ENCODE measurements around the gene ADCYAP1R1. TPM values are rescaled to one million over a fixed set of nuclear protein-coding genes. Genes with fewer than 3 reads are reported as not detected.

ADCYAP1R1 gene
- 0.17 and 0.24 TPM in 2 replicates for total RNA-seq (2014; rRNA removed; shearing (Covaris generic))

- DNase-seq (ENCODE audit: low read depth) = peak; percentile 39
Observed at GRCh38 chr7:31051598-31052486, at the start of gene ADCYAP1R1. TSS of gene ADCYAP1R1 (plus strand) at chr7:31052308. CDS start at chr7:31063265, 10,957 bp downstream.

DNA sequence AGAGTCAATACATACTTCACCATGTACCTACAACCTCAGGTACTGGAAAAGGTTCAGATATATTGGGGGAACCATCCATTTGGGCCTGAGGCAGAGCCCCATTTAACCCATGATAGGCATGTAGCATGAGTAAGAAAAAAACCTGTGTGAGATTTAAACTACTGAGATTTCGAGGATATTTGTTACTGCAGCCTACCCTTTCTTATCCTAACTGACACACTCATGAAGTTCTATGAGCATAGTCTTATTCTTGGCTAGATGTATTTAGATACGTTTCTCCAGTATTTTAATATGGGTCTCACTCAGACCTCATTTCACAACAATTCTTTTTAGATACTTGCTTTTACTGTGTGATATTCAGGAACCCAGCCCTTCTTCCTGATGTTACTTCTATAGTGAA, 49.0 kb upstream of the ADCYAP1R1 start:
- DNase-seq (ENCODE audit: low read depth) = no peak

GRCh38 chr7:31003721-31004120, 48.4 kb upstream of the ADCYAP1R1 start:
- peak; percentile 62 for DNase-seq (ENCODE audit: low read depth)

DNA sequence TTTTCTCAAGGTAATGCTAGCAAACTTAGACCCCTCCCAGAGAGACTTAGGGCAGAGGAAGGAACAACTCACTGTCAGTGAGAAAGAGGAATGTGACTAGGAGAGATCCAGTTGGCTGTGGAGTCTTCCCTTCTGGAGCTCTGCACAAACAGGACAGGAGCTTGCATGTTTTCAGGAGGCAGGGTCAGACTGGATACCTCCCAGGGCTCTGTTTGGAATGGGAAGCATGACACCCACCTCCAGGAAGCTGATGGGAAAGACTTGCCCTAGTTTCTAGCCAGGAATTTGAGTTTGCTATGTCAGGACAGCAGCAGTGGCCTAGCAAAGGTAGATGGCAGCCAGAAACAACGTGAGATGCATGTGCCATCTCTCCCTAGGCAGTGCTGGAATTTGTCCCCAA, 47.7 kb upstream of the ADCYAP1R1 start:
- no peak for DNase-seq (ENCODE audit: low read depth)

- DNase-seq (ENCODE audit: low read depth) = no peak
Observed at GRCh38 chr7:31006857-31007256, 45.3 kb upstream of the ADCYAP1R1 start.

DNA sequence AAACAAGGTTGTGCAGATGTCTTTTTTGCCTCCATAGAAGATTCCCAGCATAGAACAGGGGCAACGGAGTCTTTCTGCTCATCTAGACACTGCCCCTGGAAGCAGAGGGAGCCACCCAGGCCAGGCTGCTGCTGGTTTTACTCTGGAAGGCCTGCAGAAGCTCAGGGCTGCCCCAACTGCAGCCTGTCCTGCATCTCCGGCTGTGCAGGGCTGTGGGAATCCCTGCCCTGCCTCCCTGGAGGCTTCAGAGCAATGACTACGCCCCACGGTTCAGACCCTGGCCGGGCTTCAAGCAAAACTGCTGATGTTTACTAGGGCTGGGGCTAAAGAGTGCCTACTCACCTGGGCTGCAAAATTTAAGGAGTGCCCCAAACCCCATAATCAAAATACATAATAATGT, 44.5 kb upstream of the ADCYAP1R1 start:
- DNase-seq (ENCODE audit: low read depth) = no peak

- DNase-seq (ENCODE audit: low read depth) = no peak
Observed at GRCh38 chr7:31014826-31015225, 37.3 kb upstream of the ADCYAP1R1 start.

- no peak for DNase-seq (ENCODE audit: low read depth)
Observed at GRCh38 chr7:31017032-31017675, 35.0 kb upstream of the ADCYAP1R1 start.

DNA sequence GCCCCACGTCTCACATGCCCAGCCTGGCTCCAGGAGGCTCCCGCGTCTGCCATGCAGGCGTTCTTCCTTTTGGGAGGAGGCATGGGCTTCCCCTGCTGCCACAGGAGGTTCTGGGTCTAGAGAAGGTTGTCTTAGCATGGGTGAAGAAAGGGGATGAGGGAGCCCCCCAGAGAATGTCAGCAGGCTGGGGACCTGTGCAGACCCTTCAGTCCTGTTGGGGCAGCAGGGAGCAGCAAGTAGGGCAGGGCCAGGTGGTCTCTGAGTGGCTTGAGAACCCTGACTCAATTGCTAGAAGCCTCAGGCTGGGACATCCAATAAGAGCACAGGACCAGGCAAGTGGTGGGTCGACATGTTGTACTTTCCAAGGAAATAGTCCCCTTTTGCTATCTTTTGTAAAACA, 34.4 kb upstream of the ADCYAP1R1 start:
- DNase-seq (ENCODE audit: low read depth) = no peak

- DNase-seq (ENCODE audit: low read depth) = no peak
Observed at GRCh38 chr7:31019509-31019908, 32.6 kb upstream of the ADCYAP1R1 start.

DNA sequence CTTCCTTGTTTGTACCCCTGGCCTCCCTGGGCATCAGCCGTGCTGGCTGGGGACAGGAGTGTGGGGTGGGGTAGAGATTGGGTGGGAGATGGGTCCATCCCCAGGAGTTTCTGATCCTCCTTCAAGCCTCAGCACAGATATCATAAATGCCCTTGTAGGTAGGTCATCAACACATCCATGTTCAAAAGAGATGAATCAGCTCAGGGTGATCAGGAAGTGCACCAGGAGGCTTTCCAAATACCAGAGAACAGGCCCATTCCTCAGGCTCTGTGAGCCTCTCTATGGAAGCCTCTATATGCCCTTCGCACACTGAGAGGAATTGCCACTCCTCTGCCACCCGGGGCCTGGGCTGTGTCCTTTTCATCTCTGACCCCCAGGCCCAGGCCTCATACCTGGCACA, 31.9 kb upstream of the ADCYAP1R1 start:
- no peak for DNase-seq (ENCODE audit: low read depth)

- DNase-seq (ENCODE audit: low read depth) = no peak
Observed at GRCh38 chr7:31020652-31021051, 31.5 kb upstream of the ADCYAP1R1 start.

DNA sequence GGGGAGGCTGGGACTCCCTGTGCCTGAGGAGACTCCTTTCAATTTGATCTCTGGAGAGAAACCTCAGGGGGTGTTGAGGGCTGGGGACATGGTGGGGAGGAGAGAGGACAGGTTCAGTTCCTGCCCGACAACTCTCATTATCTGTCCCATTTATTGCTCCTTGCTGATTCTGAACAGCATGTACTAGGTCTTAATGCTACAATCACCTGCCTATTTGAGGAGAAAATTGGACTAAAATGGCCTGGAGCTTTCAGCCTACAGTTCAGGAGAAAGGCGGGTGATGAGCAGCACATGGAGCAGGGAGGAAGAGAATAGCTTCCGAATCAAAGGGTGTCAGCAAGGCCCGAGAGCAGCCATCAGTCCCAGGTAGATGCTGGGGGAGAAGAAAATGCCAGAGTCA, 30.0 kb upstream of the ADCYAP1R1 start:
- no peak for DNase-seq (ENCODE audit: low read depth)

GRCh38 chr7:31022726-31023125, 29.4 kb upstream of the ADCYAP1R1 start:
- DNase-seq (ENCODE audit: low read depth) = no peak

DNA sequence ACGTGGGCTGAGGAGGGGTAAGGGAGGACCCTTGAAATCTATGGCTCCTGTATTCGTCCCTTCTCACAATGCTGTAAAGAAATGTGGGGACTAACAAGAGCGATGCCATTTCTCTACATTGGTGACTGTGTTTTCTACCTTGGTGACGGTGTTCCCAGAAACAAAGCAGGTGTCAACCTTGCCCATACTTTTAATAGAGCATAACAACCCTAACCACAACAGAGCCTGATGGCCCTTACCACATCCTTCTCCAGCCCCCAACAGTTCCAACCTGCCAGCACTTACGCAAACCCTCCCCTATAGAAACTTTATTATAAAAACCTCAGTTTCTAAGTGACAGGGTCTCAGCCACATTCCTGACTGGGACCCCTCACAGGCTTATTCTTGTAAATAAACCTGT, 28.2 kb upstream of the ADCYAP1R1 start:
- no peak for DNase-seq (ENCODE audit: low read depth)

DNA sequence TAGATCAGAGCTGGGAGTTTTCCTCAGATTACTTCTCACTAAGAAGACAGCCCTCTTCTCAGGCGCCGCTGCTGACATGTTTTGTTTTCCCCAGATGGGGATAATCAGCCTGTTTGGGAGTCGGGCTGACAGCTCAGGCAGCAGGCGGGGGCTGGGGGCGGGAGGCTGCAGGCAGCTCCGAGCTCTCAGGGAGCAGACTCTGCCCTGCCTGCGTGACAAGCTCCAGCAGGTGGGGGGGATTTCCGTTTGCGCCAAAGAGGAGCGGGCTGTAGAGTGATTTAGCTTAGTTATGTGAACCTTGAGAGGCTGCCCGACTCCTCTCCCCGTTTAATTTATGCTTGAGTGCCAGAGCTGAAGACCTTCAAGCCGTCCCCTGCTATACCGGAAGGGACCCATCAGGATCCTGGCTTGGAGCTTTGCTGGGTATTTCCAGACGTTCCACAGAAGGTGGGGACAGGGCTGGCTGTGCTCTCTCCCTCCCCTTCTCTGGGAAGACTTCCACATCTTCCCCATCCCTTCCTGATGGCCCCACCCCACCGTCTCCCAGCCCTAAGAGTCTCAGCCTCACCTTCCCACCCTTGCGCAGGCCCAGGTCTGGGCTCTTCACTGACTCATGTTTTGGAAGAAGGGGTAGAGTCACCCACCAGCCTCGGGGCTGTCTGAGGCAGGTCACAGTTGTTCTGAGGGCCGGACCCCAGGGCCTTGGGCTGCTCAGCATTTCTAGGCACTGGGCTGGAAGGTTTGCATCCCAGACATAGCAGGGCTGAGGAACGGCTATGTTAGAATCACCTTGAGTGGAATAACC, 24.7 kb upstream of the ADCYAP1R1 start:
- DNase-seq (ENCODE audit: low read depth) = peak; percentile 49

DNA sequence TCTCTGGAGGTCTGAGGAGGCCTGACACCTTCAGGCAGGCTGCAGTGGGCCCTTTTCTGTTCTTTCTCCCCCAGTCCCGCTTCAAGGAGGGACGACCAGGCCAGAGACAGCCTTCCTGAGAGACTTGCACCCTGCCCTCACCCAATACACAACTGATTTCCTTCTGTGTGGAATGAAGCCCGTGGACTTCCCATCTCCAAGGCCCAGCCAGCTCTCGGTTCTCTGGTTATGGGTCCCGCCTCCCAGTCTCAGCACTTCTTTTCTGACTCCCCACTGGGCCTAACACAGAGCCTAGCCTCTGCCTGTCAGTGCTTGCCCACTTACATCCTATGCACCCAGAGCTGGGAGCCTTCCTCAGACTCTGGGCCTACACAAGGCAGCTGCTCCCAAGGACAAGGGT, 24.1 kb upstream of the ADCYAP1R1 start:
- DNase-seq (ENCODE audit: low read depth) = no peak

DNA sequence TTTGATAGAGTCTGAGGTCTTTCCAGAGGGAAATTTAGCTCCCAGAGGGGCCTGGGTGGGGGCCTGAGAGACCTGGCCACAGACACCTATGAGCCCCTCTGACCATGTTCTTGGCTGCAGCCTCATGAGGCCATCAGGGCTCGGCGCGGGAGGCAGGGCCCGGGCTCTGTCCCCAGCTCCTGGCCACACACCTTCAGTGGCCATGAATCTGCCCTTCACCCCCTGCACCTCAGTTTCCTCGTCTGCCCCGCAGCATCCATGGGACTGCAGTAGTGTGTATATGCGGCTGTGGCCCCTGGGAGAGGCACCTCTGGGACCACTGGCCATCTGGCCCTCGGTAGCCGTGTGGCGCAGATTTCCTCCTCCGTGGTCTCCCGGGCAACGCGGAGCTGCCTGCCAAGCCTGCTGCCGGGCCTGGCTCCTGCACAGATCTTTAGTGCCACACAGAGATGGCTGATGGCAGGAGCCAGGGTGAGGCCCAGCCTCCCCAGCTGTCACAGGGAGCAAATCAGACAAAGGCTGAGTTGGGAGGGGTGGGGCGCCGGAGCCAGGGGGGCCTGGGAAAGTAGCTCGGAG, 23.6 kb upstream of the ADCYAP1R1 start:
- DNase-seq (ENCODE audit: low read depth) = no peak

GRCh38 chr7:31029251-31030042, 22.7 kb upstream of the ADCYAP1R1 start:
- no peak for DNase-seq (ENCODE audit: low read depth)

GRCh38 chr7:31033674-31034300, 18.3 kb upstream of the ADCYAP1R1 start:
- no peak for DNase-seq (ENCODE audit: low read depth)

- DNase-seq (ENCODE audit: low read depth) = no peak
Observed at GRCh38 chr7:31036924-31037323, 15.2 kb upstream of the ADCYAP1R1 start.

Measured in Daoy (cell line).